Endometrial microvascular endothelial cells (primary cell): ENCODE measurements around the gene HINFP. TPM values are rescaled to one million over a fixed set of nuclear protein-coding genes. Genes with fewer than 3 reads are reported as not detected.

Experiments used
- in situ Hi-C: cut with HindIII; loops from 2 replicates; pipeline ENCODE4 v1.10.0; 2017; ENCODE audit warnings: low sequenced_read_pairs, low pct_unique_long_range_greater_than_20kb; ENCODE audit errors: inconsistent ontology term
- total RNA-seq: library from RNA; depleted of rRNA; stranded (reverse); fragments of >200 nt; gene quantifications from one replicate; pipeline ENCODE4 v1.2.3, GENCODE V29; 2015; ENCODE audit errors: inconsistent ontology term

HINFP gene
- 11.4 TPM for total RNA-seq

- in situ Hi-C loops: loop anchor here (25.0 kb wide), 1 partner anchor 141 kb away; no protein-coding TSS in a partner anchor
Measured at GRCh38 chr11:119121008-119121810, at the start of gene HINFP. HINFP (plus strand) TSS chr11:119121580; CDS start chr11:119126945, 5,365 bp downstream.

- in situ Hi-C loops: no loop called here
Measured at GRCh38 chr11:119077839-119078238, 43.5 kb upstream of the HINFP start.

- in situ Hi-C loops: no loop called here
Measured at GRCh38 chr11:119078675-119079420, 42.5 kb upstream of the HINFP start.

- in situ Hi-C loops: no loop called here
Measured at GRCh38 chr11:119081682-119082260, 39.6 kb upstream of the HINFP start.

GRCh38 chr11:119084663-119085436 lies 36.5 kb upstream of the HINFP start, which contains the start of gene HMBS:
HMBS (plus strand) TSS chr11:119084881; CDS start chr11:119085034, 153 bp downstream.
- in situ Hi-C loops: no loop called here

GRCh38 chr11:119085437-119085847 lies 35.9 kb upstream of the HINFP start:
- in situ Hi-C loops: no loop called here

GRCh38 chr11:119087123-119087522 lies 34.3 kb upstream of the HINFP start:
- in situ Hi-C loops: no loop called here

GRCh38 chr11:119087747-119088241 lies 33.6 kb upstream of the HINFP start:
- in situ Hi-C loops: no loop called here

GRCh38 chr11:119088406-119088805 lies 33.0 kb upstream of the HINFP start:
- in situ Hi-C loops: no loop called here

GRCh38 chr11:119089319-119089718 lies 32.1 kb upstream of the HINFP start:
- in situ Hi-C loops: no loop called here

- in situ Hi-C loops: no loop called here
Measured at GRCh38 chr11:119091178-119091577, 30.2 kb upstream of the HINFP start.

- in situ Hi-C loops: no loop called here
Measured at GRCh38 chr11:119091966-119092879, 29.2 kb upstream of the HINFP start.

- in situ Hi-C loops: no loop called here
Measured at GRCh38 chr11:119092880-119093842, 28.2 kb upstream of the HINFP start.

GRCh38 chr11:119093942-119094815 lies 27.2 kb upstream of the HINFP start:
- in situ Hi-C loops: no loop called here

GRCh38 chr11:119094816-119095065 lies 26.6 kb upstream of the HINFP start:
- in situ Hi-C loops: no loop called here
